ENCODE data around the gene SLC38A8. TPM values are rescaled to one million over a fixed set of nuclear protein-coding genes. Genes with fewer than 3 reads are reported as not detected.

The SLC38A8 gene
- total and polyA plus RNA-seq, 11 donors, result 0.29 to 25.3 (median 0.87) TPM; not detected in 3

DNA sequence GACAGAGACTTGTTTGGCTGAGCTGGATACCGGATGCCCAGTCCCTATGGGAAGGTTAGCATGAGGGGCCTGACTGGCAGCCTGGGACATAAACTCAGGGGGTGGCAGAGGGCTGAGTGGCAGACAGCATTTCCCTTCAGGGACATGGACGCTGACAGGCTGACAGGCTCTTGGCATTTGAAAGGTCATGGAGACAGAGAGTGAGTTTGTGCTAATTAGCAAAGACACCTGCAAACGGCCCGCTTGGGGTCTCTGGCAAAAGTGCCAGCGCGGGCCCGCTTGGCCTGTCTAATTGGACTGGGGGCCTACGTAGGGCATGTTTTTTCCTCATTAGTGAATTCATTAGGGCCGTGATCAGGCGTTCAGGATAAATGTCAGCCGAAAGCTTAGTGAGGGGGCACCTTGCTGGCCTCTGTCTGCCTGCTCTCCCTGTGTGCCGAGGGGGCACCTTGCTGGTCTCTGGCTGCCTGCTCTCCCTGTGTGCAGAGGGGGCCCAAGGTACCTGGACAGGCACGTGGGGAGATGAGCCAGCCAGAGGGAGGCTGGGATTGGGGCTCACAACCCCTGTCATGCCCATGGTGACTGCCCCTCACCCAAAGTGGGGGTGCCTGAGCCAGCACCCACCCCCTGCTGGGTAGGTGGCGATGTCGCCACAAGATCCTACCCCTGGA, 66.9 kb downstream of the SLC38A8 start:
- Histone ChIP-seq H3K4me3 (no peak overlapping the region), H3K27ac (no peak overlapping the region), H3K9me3 (peaks cover 0 to 15% (median 0%) of the 10 kb centered on the region in 12 donors), H3K4me1 (no peaks in the 10 kb centered on the region), H3K27me3 (peaks cover 0 to 2% (median 0%) of the 10 kb centered on the region in 9 donors), H3K36me3 (no peaks in the 10 kb centered on the region)
- peak in 1 of 5 donors; percentile 30 for DNase-seq
- TF ChIP-seq POLR2A (IDR thresholded peaks at IDR 0.05) (no peak), CTCF (IDR thresholded peaks at IDR 0.05) (no peak)
- no peak for ATAC-seq
- intact Hi-C loops (cut with DNase I), result loop anchor here in 1 of 10 donors (10.0 kb wide), 1 partner anchor 339 kb away; no protein-coding TSS in a partner anchor
- 81 to 89% (median 84%) methylated on average over 14 to 15 of the region's 15 CpGs for WGBS, 4 donors

DNA sequence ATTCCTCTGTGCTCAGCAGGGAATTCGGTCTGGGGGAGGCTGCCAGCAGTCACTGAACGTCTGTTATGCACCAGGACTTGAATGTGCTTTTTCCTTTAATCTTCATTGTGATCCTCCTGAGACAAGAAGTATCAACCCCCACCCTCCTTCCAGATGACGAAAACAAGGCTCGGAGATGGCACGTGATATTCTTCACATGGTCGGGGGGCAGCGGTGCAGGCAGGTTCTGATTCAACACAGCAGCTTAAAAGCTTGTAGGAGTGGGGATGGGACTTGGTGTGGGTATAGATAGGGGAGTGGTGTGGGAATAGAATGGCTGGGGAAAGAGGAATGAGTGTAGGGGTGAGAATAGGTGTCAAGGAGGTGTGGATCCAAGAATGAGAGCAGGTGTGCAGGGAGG, 68.1 kb downstream of the SLC38A8 start:
- Histone ChIP-seq H3K27ac (no peak overlapping the region), H3K9me3 (peaks cover 0 to 15% (median 0%) of the 10 kb centered on the region in 12 donors), H3K4me3 (no peak overlapping the region), H3K27me3 (peaks cover 0 to 4% (median 0%) of the 10 kb centered on the region in 9 donors), H3K36me3 (no peaks in the 10 kb centered on the region), H3K4me1 (no peaks in the 10 kb centered on the region)
- intact Hi-C loops (cut with DNase I), result loop anchor here in 4 of 10 donors (5.0 to 10.0 kb wide), 4 partner anchors 88 to 340 kb away; no protein-coding TSS in a partner anchor
- TF ChIP-seq POLR2A (IDR thresholded peaks at IDR 0.05) (no peak), CTCF (IDR thresholded peaks at IDR 0.05) (no peak)
- DNase-seq (peak in 1 of 5 donors; percentile 28), ATAC-seq (no peak)
- WGBS, 4 donors, result 41 to 57% (median 47%) methylated on average over 7 of the region's 7 CpGs

GRCh38 chr16:83973581-83974385, 68.8 kb downstream of the SLC38A8 start:
- Histone ChIP-seq H3K4me1 (peaks cover 0 to 3% (median 0%) of the 10 kb centered on the region in 12 donors), H3K4me3 (no peak overlapping the region), H3K27ac (no peak overlapping the region), H3K36me3 (no peaks in the 10 kb centered on the region), H3K9me3 (peaks cover 0 to 10% (median 0%) of the 10 kb centered on the region in 12 donors), H3K27me3 (peaks cover 0 to 9% (median 0%) of the 10 kb centered on the region in 9 donors)
- no peak for TF ChIP-seq POLR2A (IDR thresholded peaks at IDR 0.05)
- no peak for TF ChIP-seq CTCF (IDR thresholded peaks at IDR 0.05)
- ATAC-seq (no peak), DNase-seq (peak in 1 of 5 donors; percentile 33)
- 76 to 82% (median 82%) methylated on average over 18 to 22 of the region's 22 CpGs for WGBS, 4 donors
- intact Hi-C loops (cut with DNase I), result loop anchor here in 4 of 10 donors (5.0 to 10.0 kb wide), 4 partner anchors 89 to 341 kb away; no protein-coding TSS in a partner anchor

GRCh38 chr16:83973077-83973476, 69.5 kb downstream of the SLC38A8 start:
- TF ChIP-seq POLR2A (IDR thresholded peaks at IDR 0.05) (no peak), CTCF (IDR thresholded peaks at IDR 0.05) (no peak)
- Histone ChIP-seq H3K9me3 (peaks cover 0 to 3% (median 0%) of the 10 kb centered on the region in 12 donors), H3K4me3 (no peak overlapping the region), H3K4me1 (peaks cover 0 to 7% (median 0%) of the 10 kb centered on the region in 12 donors), H3K27me3 (peaks cover 0 to 10% (median 0%) of the 10 kb centered on the region in 9 donors), H3K27ac (no peak overlapping the region), H3K36me3 (no peaks in the 10 kb centered on the region)
- 72 to 85% (median 83%) methylated on average over 10 of the region's 10 CpGs for WGBS, 4 donors
- intact Hi-C loops (cut with DNase I), result loop anchor here in 4 of 10 donors (5.0 to 10.0 kb wide), 4 partner anchors 89 to 342 kb away; no protein-coding TSS in a partner anchor
- DNase-seq (peak in 1 of 5 donors; percentile 44), ATAC-seq (no peak)
